Loucy (cell line): ENCODE measurements around the gene CACHD1.
"Not testable (repeated sequence)": the region's sequence is repeated elsewhere in the genome, so short reads cannot be mapped to it uniquely, and the experiment has no call there.

ENCODE experiments used
- CTCF ChIP-seq: fragments of 200-600 bp; sonication (generic); conservative IDR thresholded peaks from 2 replicates; pipeline ENCODE4 v1.5.1; 2014; ENCODE audit warnings: mild to moderate bottlenecking, antibody characterized with exemption, low read length
- EZH2phosphoT487 ChIP-seq: fragments of 200-600 bp; IDR thresholded peaks from 2 replicates; pipeline ENCODE4 v1.6.1; 2018; ENCODE audit warnings: antibody characterized with exemption, mild to moderate bottlenecking, moderate library complexity, borderline replicate concordance

- not testable (repeated sequence) for TF ChIP-seq CTCF, EZH2phosphoT487
Observed at GRCh38 chr1:64702670-64703069, 232.7 kb downstream of the CACHD1 start.
